ENCODE data around the gene PTTG2.

Gene PTTG2

DNA sequence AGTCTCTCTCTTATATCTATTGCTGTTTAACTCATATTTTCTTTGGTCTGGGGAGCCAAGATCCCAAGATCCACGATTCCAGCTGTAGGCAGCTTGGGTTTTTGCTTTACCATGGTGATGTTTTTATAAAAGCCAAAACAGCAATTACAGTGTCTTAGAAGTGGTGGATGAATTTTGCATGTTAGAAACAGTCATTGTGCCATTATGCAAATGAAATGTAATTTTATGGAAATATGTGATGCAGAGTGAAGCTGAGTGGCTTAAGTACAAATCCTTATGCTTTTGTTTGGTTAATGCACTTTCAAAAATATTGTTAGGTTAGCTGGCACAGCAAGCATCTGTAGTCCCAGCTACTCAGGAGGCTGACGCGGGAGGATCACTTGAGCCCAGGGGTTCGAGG is 32.8 kb upstream of the PTTG2 start:
- TF ChIP-seq, protein P1, sequence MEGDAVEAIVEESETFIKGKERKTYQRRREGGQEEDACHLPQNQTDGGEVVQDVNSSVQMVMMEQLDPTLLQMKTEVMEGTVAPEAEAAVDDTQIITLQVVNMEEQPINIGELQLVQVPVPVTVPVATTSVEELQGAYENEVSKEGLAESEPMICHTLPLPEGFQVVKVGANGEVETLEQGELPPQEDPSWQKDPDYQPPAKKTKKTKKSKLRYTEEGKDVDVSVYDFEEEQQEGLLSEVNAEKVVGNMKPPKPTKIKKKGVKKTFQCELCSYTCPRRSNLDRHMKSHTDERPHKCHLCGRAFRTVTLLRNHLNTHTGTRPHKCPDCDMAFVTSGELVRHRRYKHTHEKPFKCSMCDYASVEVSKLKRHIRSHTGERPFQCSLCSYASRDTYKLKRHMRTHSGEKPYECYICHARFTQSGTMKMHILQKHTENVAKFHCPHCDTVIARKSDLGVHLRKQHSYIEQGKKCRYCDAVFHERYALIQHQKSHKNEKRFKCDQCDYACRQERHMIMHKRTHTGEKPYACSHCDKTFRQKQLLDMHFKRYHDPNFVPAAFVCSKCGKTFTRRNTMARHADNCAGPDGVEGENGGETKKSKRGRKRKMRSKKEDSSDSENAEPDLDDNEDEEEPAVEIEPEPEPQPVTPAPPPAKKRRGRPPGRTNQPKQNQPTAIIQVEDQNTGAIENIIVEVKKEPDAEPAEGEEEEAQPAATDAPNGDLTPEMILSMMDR (IDR thresholded peaks at IDR 0.05; ENCODE audit: insufficient read depth, low read depth, low read length, missing control alignments) = no peak
- DNase-seq (ENCODE audit: low read depth) = no peak
- H3K4me3 ChIP-seq (ENCODE audit: low read depth, low read length) = no peak overlapping the region

DNA sequence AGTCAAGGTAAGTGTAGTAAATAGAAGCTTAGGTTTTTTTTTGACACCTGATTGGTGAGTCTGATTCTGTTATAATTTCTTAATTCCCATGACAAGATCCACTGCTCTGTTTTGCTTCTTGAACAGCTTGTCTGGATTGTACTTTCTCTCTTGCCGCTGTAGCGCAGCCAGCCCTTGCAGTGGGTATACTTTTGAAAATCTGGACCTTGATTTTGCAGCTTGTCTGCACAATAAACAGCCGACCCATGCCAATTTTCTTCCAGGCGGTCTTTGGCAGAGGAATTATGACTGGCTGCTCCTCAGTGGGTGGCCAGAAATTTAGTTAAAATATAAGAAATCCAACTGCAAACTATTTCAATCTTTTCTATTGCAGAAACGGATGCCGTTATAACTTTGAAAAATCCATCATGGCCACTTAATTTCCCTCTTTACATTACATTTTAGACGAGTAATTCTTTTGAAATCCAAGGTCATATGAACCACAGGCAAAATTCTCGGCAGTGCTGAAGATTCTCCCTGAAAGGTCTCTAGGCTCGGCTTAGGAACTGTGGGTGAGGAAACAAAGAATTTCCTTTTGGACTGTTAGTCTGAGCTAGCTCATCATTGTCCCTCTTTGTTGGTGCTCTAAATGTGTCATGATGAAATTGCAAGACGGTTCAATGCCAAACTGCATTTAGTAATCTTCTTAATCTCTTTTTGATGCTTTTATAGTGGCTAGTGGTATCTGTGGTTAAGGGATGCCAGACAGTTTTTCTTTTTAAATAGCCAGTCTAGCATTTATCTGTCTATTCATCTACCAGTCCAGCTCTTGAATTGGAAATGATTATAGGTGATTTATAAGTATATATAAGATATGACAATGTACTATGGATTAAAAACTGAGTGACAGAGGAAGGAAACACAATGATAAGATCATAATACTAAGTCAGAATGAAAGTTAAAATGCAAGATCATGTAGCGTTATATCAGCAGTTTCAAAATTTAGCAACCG is 31.5 kb upstream of the PTTG2 start:
- TF ChIP-seq, protein P1 (IDR thresholded peaks at IDR 0.05; ENCODE audit: insufficient read depth, low read depth, low read length, missing control alignments) = no peak
- H3K4me3 ChIP-seq (ENCODE audit: low read depth, low read length) = no peak overlapping the region
- no peak for DNase-seq (ENCODE audit: low read depth)

DNA sequence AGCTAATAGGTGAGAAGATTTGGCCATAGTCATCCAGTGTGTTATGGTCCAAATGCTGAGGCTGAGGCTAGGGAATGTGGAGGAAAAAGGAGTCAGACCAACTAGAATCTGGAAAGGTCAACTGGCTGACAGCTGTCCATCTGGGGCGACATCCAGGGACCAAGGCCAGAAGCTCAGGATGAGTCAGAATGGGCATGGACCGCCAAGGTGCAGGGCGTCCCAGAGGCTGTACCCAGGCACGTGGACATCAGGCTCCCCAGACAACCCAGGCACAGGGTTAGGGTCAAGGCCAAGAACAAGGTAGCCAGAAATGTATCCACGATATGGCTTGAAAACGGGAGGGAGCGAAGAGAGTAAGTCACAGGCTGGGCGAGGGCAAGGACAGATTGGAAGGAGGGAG is 26.1 kb upstream of the PTTG2 start:
- DNase-seq (ENCODE audit: low read depth) = no peak
- TF ChIP-seq, protein P1 (IDR thresholded peaks at IDR 0.05; ENCODE audit: insufficient read depth, low read depth, low read length, missing control alignments) = no peak
- no peak overlapping the region for H3K4me3 ChIP-seq (ENCODE audit: low read depth, low read length)

DNA sequence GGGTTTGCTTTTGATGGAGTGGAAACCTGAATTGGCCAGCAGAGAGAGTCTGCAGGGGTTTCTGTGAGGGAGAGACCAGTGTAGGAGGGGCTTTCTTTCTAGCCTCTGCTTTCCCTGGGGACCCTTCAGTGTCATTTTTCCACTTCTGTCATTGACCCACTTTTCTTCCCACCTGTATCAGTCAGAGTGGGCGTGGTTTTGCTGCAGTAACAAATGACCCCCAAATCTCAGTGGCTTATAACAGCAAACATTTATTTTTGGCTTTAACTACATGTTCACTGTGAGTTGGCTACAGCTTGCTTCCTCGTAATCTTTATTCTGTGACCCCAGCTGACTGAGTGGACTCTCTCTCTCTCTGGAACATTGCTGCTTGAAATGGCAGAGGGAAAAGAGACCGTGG is 25.6 kb upstream of the PTTG2 start:
- TF ChIP-seq, protein P1 (IDR thresholded peaks at IDR 0.05; ENCODE audit: insufficient read depth, low read depth, low read length, missing control alignments) = no peak
- H3K4me3 ChIP-seq (ENCODE audit: low read depth, low read length) = no peak overlapping the region
- DNase-seq (ENCODE audit: low read depth) = no peak

- TF ChIP-seq, protein P1 (IDR thresholded peaks at IDR 0.05; ENCODE audit: insufficient read depth, low read depth, low read length, missing control alignments) = no peak
- no peak for DNase-seq (ENCODE audit: low read depth)
- H3K4me3 ChIP-seq (ENCODE audit: low read depth, low read length) = no peak overlapping the region
These were observed 25.2 kb upstream of the PTTG2 start for GRCh38 chr4:37935026-37935425.

DNA sequence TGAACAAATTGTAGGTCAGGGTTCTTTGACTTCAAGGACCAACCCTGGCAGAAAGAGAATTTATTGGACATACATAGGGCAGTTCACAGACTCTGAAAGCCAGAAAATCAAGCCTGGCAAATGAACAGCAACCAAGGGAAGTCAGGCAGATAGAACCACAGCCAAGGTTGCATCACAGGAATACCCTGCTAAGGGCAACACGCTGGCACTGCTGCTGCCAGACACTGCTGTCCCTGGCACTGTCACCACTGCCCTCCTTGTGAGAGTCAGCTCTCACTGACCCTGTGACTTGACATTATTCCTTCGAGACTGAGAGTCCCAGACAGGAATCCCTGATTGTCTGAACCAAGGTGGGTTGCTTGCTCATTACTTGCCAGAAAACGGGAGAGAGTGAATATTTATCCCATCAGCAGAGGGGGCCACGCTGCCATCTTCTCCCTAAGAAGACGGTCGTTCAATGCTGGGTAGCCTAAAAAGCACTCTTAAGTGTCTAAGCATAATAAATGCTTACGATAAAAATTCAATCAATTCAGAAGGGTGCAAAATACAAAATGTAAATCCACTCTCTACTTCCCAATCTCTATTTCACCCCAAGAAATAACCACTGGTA is 23.2 kb upstream of the PTTG2 start:
- H3K4me3 ChIP-seq (ENCODE audit: low read depth, low read length) = no peak overlapping the region
- TF ChIP-seq, protein P1 (IDR thresholded peaks at IDR 0.05; ENCODE audit: insufficient read depth, low read depth, low read length, missing control alignments) = no peak
- DNase-seq (ENCODE audit: low read depth) = no peak
